K562 (cell line): ENCODE data around the gene ITPR2. TPM values are rescaled to one million over a fixed set of nuclear protein-coding genes. Genes with fewer than 3 reads are reported as not detected.

Source experiments
- ATAC-seq: fragments of 200-7000 bp; cut with Tn5 transposase; 3 replicates; pipeline ENCODE4 v1.9.1; 2020; ENCODE audit warnings: moderate library complexity
- BruUV-seq: library from RNA; stranded (reverse); fragments of 400-500 nt; replicated peaks from 2 replicates; lab custom pipeline; 2021; lab: Mats Ljungman, UMichigan
- CTCF ChIA-PET: fragments of 300-600 bp; formaldehyde crosslinking; extraction: SDS; loops from one replicate; lab custom pipeline; 2021; ENCODE audit warnings: low intra/inter-chr PET ratio; lab: Yijun Ruan, JAX
- POLR2A ChIA-PET: fragments of 300-600, 350-650 bp; sonication (Branson Sonifier 250); formaldehyde crosslinking; extraction: SDS; loops from one replicate; lab custom pipeline; 2021; ENCODE audit warnings: antibody characterized with exemption, inconsistent platforms; lab: Yijun Ruan, JAX
- DNase-seq, 4 experiments: peaks; one replicate each; pipeline versions ENCODE4 v3.0.0 to v3.0.0-alpha.2; 2011 to 2018; ENCODE audit warnings: low spot score in 3 of 4, mixed read lengths in 3 of 4; ENCODE audit errors: extremely low read depth in 1 of 4
- FAIRE-seq: peaks from 2 replicates; lab custom pipeline; 2011; peaks lifted over from hg19 to GRCh38; lab: Jason Lieb, UNC
- H2AFZ ChIP-seq: 2 replicates; pipeline ENCODE4 v1.6.0; 2011; ENCODE audit warnings: low read depth, low read length, control low read depth, inconsistent platforms
- H3K27ac ChIP-seq: fragments of 200-600 bp; 3 replicates; pipeline ENCODE4 v1.8.0; 2011; ENCODE audit warnings: low read depth, mild to moderate bottlenecking, control low read depth, inconsistent platforms, low read length, moderate library complexity, mixed read lengths; ENCODE audit errors: extremely low read depth
- H3K27me3 ChIP-seq, 2 experiments: fragments of 300-600 bp in 1 of 2; 2 replicates in 1 of 2; 3 replicates in 1 of 2; pipeline versions ENCODE4 v1.6.0 to v1.8.0; 2011; ENCODE audit warnings: inconsistent platforms in 2 of 2, low read length in 2 of 2, mild to moderate bottlenecking in 1 of 2, mixed read lengths in 1 of 2, moderate library complexity in 1 of 2; ENCODE audit not compliant: control insufficient read depth in 2 of 2, insufficient read depth in 2 of 2
- H3K36me3 ChIP-seq: fragments of 300-600 bp; 3 replicates; pipeline ENCODE4 v1.8.0; 2011; ENCODE audit warnings: mild to moderate bottlenecking, low read length, inconsistent platforms; ENCODE audit not compliant: control insufficient read depth, insufficient read depth
- H3K4me1 ChIP-seq, 2 experiments: fragments of 200-600 bp in 1 of 2; replicated peaks in 1 of 2; 2 replicates in 1 of 2; 3 replicates in 1 of 2; pipeline versions ENCODE4 v1.5.1 to v1.8.0; 2011; ENCODE audit warnings: inconsistent platforms in 2 of 2, low read length in 2 of 2, mild to moderate bottlenecking in 1 of 2, mixed read lengths in 1 of 2, moderate library complexity in 1 of 2; ENCODE audit not compliant: control insufficient read depth in 2 of 2, insufficient read depth in 2 of 2
- H3K4me2 ChIP-seq: 2 replicates; pipeline ENCODE4 v1.6.1; 2011; ENCODE audit warnings: low read length, control low read depth, inconsistent platforms, mixed read lengths; ENCODE audit not compliant: insufficient read depth
- H3K4me3 ChIP-seq: fragments of 200-600 bp; sonication (generic), shearing (Covaris generic); 2 replicates; pipeline ENCODE4 v1.5.1; 2016; ENCODE audit warnings: control low read depth, inconsistent platforms
- H3K79me2 ChIP-seq: fragments of 200-600 bp; 3 replicates; pipeline ENCODE4 v1.8.0; 2011; ENCODE audit warnings: low read length, inconsistent platforms; ENCODE audit not compliant: control insufficient read depth, insufficient read depth
- H3K9ac ChIP-seq, 2 experiments: 2 replicates each; pipeline versions ENCODE4 v1.6.0 to v1.6.1; 2011; ENCODE audit warnings: low read depth in 2 of 2, low read length in 2 of 2, control low read depth in 1 of 2, inconsistent platforms in 1 of 2, mild to moderate bottlenecking in 1 of 2, mixed read lengths in 1 of 2; ENCODE audit not compliant: insufficient read depth in 1 of 2
- H3K9me1 ChIP-seq: one replicate; pipeline ENCODE4 v1.6.0; 2011; ENCODE audit warnings: inconsistent platforms, mild to moderate bottlenecking, low read length, moderate library complexity; ENCODE audit not compliant: control insufficient read depth, insufficient read depth
- H3K9me3 ChIP-seq: replicated peaks from 2 replicates; pipeline ENCODE4 v1.5.1; 2011; ENCODE audit warnings: low read depth, low read length, inconsistent platforms; ENCODE audit not compliant: control insufficient read depth, insufficient read depth
- H4K20me1 ChIP-seq: replicated peaks from 2 replicates; pipeline ENCODE4 v1.6.1; 2011; ENCODE audit warnings: low read length, inconsistent platforms, mixed read lengths; ENCODE audit not compliant: control insufficient read depth, insufficient read depth
- CREB1 ChIP-seq, 2 experiments: sonication (generic) in 1 of 2; formaldehyde crosslinking in 1 of 2; IDR thresholded peaks; 2 replicates each; pipeline versions ENCODE4 v1.6.1 to v1.8.0; 2012 to 2022; ENCODE audit warnings: inconsistent platforms in 1 of 2, mild to moderate bottlenecking in 1 of 2, missing genetic modification reagents in 1 of 2, moderate library complexity in 1 of 2
- U2AF2 ChIP-seq: fragments of 200-400 bp; formaldehyde crosslinking; optimal IDR thresholded peaks from 2 replicates; pipeline ENCODE3; 2017; ENCODE audit warnings: low read depth, mild to moderate bottlenecking, low read length
- ZNF398 ChIP-seq: fragments of 250-450 bp; sonication (Bioruptor Pico); IDR thresholded peaks from 2 replicates; pipeline ENCODE4 v1.8.0; 2021; ENCODE audit warnings: moderate library complexity, mild to moderate bottlenecking, inconsistent platforms
- ZNF518B ChIP-seq: fragments of 250-450 bp; sonication (Bioruptor Pico); IDR thresholded peaks from 2 replicates; pipeline ENCODE4 v1.5.0; 2021; ENCODE audit warnings: mild to moderate bottlenecking, moderate library complexity
- whole genome bisulfite sequencing: fragments of 100-300 bp; shearing (Covaris generic); methylation state at CpG from one replicate; pipeline ENCODE4 v1.1.6; 2016; ENCODE audit warnings: low coverage, mixed read lengths; ENCODE audit not compliant: insufficient coverage; ENCODE audit errors: missing lambda C conversion rate; 5-methylcytosine and 5-hydroxymethylcytosine counted together
- in situ Hi-C: fragments of 300-500 bp; cut with MboI; formaldehyde crosslinking; loops from 4 replicates; pipeline ENCODE4 v1.15.0; 2018; ENCODE audit warnings: inconsistent platforms, mixed read lengths
- intact Hi-C: fragments of 100-400 bp; cut with micrococcal nuclease; formaldehyde crosslinking; loops from 2 replicates; pipeline ENCODE4 v1.14.2; 2022
- polyA plus RNA-seq, 8 experiments: library from polyadenylated mRNA; depleted of rRNA in 4 of 8; stranded (reverse) in 5 of 8; unstranded in 3 of 8; fragments of >200 nt; fragmentation: Nextera tagmentation in 2 of 8; fragmentation: Illumina TruSeq in 1 of 8; extraction: Ambion mirVana in 2 of 8; extraction: Trizol in 1 of 8; gene quantifications; 2 replicates each; pipeline versions ENCODE4 v1.2.1 to v1.2.3, GENCODE V29; 2011 to 2014; ENCODE audit warnings: inconsistent platforms in 1 of 8, missing spikeins in 1 of 8
- total RNA-seq, 7 experiments: library from RNA; depleted of rRNA in 6 of 7; stranded (reverse); fragments of >200 nt in 6 of 7; fragmentation: Illumina TruSeq in 2 of 7; extraction: Trizol in 2 of 7; gene quantifications; 2 replicates each; pipeline versions ENCODE4 v1.2.1 to v1.2.3, GENCODE V29; 2011 to 2021; ENCODE audit warnings: low replicate concordance in 1 of 7

Gene ITPR2
- total and polyA plus RNA-seq, 9 of the 15 experiments (the other 6 are each of a cell fraction or from before 2014, with no cell fraction given): 0.21 to 3.3 (median 0.95) TPM

- POLR2A ChIA-PET: interaction anchor here (1.1 kb wide), 1 partner anchor 13 kb away, joined by 3 read pairs; no protein-coding TSS in a partner anchor
- TF ChIP-seq U2AF2 (no peak), ZNF398 (CRISPR knock-in tag) (no peak), ZNF518B (no peak), CREB1 (IDR thresholded peaks at IDR 0.05) (no peak), CREB1 (CRISPR knock-in tag; IDR thresholded peaks at IDR 0.05) (no peak)
- TF ChIP-seq, all 486 proteins: peak for 0
- H3K4me2 ChIP-seq: no peak overlapping the region
- no peak overlapping the region for H2AFZ ChIP-seq
- no peaks in the 10 kb centered on the region for H3K36me3 ChIP-seq
- no peaks in the 10 kb centered on the region for H3K9me3 ChIP-seq
- CTCF ChIA-PET: no interaction called here
- no peak overlapping the region for H3K9ac ChIP-seq
- H3K27ac ChIP-seq: no peak overlapping the region
- in situ Hi-C loops (no loop called here), intact Hi-C loops (no loop called here)
- no TSS peak for BruUV-seq
- H3K4me1 ChIP-seq: no peaks in the 10 kb centered on the region
- no peak for DNase-seq
- H3K4me3 ChIP-seq: no peak overlapping the region
- 0% methylated on average over 6 of the region's 6 CpGs for WGBS
- no peaks in the 10 kb centered on the region; a peak in 2 of 5 replicates for H3K27me3 ChIP-seq
- ATAC-seq: no peak
- no peaks in the 10 kb centered on the region for H3K79me2 ChIP-seq
- no peaks in the 10 kb centered on the region for H3K9me1 ChIP-seq
- no peak for FAIRE-seq
- no peaks in the 10 kb centered on the region for H4K20me1 ChIP-seq
Observed at GRCh38 chr12:26378711-26379110, 454.3 kb downstream of the ITPR2 start.
